Right ventricle myocardium inferior (tissue), 1 donor: ENCODE measurements around the gene ACTG2. TPM values are rescaled to one million over a fixed set of nuclear protein-coding genes. Genes with fewer than 3 reads are reported as not detected.

Experiments
- ATAC-seq: fragments of 200-7000 bp; cut with Tn5 transposase; one replicate; pipeline ENCODE4 v1.9.1; 2020; ENCODE audit warnings: mild to moderate bottlenecking, moderate library complexity
- DNase-seq: peaks from one replicate; pipeline ENCODE4 v3.0.0; 2021; ENCODE audit errors: missing footprints
- intact Hi-C: fragments of 100-400 bp; cut with DNase I; formaldehyde crosslinking; loops from one replicate; pipeline ENCODE4 v1.11.0; 2022
- total RNA-seq: library from RNA; stranded (reverse); fragmentation: NEBNext Ultra II Directional; extraction: Animal tissue kit (Norgen Biotek cat#: 25700); gene quantifications from one replicate; pipeline ENCODE4 v1.2.1, GENCODE V29; 2021
- donor health status: DM: no; HTN: yes; CAD: no; lungs with severe emphysema.

Gene ACTG2
- total RNA-seq, 1 donor from 2014 or later: 1.9 TPM

DNA sequence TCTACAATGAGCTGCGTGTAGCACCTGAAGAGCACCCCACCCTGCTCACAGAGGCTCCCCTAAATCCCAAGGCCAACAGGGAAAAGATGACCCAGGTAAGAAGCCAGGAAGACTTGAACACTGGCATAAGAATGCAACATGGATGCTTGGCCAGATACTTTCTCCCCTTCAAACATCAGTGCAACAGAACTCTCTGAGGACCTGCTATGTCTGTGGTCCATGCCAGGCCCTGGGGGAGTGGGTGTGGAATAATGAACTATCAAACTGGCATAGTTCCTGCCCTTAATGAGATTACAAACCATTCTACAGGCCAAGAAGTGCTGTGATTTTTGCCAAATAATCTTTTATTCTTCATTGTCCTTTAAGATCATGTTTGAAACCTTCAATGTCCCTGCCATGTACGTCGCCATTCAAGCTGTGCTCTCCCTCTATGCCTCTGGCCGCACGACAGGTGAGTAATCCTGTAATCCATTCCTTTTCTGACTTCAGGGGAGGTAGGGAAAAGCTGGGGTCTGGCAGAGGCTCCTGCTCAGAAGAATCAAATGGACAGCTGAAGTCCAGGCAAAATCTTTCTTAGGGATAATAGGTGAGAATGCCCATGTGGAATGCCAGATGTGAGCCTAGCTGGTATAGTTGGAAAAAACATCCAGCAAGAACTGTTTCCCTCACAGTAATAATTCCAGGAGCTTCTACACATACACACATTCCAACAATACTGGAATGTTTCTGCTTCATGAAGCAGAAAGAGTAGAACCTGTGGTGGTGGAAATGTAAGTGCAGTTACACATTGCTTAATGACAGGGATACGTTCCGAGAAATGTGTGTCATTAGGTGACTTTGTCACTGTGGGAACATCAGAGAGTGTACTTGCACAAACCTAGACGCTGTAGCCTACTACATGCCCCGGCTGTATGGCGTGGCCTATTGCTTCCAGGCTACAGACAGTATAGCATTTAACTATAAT is 16.2 kb downstream of the ACTG2 start:
- intact Hi-C loops: no loop called here
- DNase-seq (no peak), ATAC-seq (no peak)

DNA sequence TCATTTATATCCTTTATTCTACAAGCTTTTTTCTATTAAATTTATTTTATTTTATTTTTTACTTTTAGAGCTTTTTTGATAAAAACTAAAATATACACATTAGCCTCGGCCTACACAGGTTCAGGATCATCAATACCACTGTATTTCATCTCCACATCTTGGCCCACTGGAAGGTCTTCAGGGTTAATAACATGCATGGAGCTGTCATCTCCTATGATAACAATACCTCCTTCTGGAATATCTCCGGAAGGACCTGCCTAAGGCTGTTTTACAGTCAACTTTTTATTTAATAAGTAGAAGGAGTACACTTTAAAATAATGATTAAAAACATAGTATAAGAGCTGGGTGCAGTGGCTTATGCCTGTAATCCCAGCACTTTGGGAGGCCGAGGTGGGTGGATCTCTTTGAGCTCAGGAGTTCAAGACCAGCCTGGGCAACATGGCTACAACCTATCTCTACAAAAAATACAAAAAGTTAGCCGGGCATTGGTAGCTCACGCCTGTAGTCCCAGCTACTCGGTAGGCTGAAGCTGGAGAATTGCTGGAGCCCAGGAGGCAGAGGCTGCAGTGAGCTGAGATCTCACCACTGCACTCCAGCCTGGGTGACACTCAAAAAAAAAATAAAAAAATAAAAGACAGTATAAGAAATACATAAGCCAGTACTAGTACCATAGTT is 18.2 kb downstream of the ACTG2 start:
- intact Hi-C loops: no loop called here
- ATAC-seq: no peak
- no peak for DNase-seq

DNA sequence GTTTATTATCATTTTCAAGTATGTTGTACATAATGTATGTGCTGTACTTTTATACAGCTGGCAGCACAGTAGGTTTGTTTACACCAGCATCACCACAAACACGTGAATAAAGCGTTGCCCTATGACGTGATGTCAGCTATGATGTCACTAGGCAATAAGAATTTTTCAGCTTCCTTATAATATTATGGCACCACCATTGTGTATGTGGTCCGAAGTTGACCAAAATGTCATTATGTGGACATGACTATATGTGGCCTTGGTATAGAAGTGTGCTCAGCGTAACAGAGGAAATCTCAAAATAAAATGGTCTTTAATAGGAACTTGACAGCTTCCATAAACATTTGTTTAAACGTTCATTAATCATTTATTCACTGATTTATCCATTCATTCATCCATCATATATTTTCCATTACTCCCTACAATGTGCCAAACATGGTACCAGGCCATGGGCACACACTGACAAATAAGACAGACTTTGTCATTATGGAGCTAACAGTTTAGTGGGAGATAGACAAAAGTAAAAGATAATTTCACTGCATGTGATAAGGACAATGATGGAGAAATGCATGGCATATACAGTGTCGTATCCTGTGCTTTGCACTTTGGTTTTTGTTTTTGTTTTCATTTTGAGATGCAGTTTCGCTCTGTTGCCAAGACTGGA is 18.9 kb downstream of the ACTG2 start:
- ATAC-seq (no peak), DNase-seq (no peak)
- intact Hi-C loops: no loop called here

DNA sequence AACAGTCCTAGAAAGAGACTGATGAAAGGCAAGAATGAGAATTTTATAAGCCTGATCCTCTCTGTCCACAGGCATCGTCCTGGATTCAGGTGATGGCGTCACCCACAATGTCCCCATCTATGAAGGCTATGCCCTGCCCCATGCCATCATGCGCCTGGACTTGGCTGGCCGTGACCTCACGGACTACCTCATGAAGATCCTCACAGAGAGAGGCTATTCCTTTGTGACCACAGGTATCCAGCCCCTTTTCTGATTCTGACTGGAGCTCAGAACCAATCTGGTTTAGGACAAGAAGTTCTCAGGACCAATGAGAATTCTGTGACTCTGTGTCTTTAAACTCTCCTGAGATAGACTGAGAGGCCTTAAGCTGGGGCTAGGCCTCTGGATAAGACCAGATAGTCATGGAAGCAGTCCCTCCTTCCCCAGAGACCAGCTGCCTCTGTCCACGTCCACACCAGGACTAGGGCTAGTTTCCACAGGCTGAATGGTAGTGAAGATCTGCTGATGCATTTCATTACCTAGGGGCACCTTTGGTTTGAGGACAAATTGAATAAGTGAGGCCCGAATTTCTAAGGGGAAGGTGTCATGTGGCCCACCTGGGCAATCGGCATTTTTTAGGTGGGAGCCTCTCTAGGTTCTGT is 20.7 kb downstream of the ACTG2 start:
- ATAC-seq (no peak), DNase-seq (no peak)
- intact Hi-C loops: no loop called here

DNA sequence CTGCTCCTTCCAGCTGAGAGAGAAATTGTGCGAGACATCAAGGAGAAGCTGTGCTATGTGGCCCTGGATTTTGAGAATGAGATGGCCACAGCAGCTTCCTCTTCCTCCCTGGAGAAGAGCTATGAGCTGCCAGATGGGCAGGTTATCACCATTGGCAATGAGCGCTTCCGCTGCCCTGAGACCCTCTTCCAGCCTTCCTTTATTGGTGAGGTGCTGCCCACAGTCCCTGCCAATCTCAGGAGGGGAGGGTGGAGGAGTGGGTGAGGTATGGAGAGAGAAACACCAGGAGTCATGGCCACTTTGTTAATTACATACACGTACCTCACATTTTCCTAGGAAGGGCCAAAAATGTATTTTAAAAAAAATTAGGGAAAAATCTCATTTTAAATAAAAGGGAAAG is 21.9 kb downstream of the ACTG2 start:
- no peak for ATAC-seq
- intact Hi-C loops: no loop called here
- no peak for DNase-seq

DNA sequence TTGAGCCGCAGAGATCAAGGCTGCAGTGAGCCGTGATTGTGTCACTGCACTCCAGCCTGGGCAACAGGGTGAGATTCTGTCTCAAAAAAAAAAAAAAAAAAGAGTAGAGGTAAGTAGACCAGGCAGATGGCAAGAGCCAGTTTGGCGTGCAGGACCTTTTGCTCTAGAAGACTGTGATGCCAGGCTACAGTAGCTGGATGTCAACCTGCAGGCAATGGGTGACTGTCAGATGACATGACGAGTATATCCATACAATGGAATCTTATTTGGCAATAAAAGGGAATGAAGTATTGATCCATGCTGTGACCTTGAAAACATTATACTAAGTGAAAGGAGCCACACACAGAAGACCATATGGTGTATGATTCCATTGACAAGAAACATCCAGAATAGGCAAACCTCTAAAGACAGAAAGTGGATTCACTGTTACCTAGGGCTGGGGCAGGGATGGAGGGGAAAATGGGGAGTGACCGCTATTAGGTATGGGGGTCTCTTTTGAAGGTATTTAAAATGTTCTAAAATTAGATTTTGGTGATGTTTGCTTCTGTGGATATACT is 22.7 kb downstream of the ACTG2 start:
- ATAC-seq: no peak
- intact Hi-C loops: no loop called here
- DNase-seq: no peak

DNA sequence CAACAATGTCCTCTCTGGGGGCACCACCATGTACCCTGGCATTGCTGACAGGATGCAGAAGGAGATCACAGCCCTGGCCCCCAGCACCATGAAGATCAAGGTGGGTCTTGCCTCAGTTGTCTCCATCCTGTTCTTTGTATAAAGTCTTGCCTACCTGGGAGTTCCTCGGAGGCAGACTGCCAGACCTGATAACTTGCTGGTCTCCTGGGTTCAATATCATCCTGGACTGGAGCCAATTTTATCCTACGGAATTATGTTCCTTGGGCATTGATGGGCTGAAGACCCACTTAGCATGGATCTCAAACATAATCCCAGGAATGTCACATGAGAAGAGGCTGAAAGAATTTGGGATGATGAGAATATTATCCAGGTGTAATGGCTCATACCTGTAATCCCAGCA is 23.9 kb downstream of the ACTG2 start:
- ATAC-seq (no peak), DNase-seq (no peak)
- intact Hi-C loops: no loop called here

DNA sequence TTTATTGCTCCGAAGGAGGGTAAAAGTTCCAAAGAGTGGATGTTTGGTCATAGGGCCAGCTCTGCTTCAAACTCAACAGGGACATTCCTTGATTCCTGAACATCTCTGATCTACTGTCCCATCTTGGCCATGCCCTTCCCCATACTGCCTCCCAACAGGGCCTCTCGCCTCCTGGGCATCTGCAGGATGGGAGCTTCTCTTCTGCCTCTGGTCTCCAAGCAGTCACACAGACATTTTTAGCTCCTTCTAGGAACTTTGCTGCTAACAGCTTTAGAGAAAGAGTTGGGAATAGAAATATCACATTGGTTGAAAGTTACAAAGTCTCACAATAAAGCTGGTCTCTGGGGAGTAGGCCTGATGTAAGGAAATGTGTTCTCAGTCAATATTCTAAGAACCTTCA is 24.5 kb downstream of the ACTG2 start:
- intact Hi-C loops: no loop called here
- DNase-seq (no peak), ATAC-seq (no peak)

DNA sequence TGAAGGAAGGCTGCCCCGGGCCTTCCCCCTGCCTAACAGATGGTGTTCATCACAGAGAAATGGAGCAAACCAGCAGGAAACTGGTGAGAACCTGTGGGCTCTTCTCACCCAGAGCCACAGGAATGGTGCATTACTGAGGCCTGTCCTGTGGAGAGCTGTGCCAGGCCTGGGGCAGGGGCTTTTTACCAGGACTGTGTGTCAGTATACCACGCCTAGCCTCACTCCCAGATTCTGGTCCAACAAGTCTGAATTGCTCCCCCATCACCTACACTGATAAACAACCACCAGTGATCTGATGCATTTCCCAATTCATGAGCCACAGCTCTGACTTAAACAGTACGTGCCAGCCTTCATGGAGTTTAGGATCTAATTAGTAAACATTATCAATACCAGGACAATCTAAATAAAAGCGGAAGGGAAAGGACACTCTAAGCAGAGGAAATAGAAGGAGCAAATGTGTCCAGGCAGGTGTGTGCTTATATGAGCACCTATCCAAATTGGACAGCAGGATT is 24.9 kb downstream of the ACTG2 start:
- ATAC-seq: no peak
- no peak for DNase-seq
- intact Hi-C loops: no loop called here

DNA sequence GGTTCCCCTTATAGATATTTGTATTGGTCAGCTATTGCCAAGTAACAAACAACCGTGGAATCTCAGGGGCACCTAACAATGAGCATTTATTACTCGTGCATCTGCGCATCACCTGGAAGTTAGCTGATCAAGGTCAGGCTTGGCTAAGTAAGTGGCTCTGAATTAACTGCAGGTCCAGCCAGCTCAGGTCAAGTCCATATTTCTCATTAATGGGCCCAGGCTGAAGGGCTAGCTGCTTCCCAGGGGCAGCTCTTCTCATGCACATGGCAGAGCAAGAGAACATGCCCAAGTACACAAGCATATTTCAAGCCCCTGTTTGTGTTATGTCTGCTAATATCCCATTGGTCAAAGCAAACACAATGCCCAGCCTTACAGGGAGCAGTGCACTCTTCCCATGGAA is 26.0 kb downstream of the ACTG2 start:
- intact Hi-C loops: no loop called here
- DNase-seq (no peak), ATAC-seq (no peak)

DNA sequence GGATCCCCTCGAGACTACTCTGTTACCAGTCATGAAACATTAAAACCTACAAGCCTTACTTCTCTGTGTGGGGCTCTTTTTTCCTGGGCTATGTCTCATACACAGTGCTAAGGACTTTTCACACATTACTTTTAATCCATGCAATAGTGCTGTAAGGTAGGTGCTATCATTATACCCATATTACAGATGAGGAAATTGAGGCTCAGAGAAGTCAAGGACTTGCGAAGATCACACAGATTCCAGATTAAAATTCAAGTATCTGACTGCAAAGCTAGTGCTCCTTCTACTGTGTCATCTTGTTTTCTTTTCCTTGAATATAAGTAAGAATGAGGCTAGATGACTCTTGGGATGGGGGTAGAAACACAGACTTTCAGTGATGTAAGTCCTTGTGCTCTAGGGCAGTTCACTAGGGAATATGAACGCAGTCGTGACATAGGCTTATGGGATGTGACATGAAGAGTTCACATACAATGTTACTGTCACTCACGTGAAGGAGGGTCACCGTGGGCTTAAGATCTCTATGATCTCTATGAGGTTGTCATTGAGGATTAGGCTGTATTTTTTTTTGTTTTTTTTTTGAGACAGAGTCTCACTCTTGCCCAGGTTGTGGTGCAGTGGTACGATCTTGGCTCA is 26.9 kb downstream of the ACTG2 start:
- no peak for DNase-seq
- ATAC-seq: no peak
- intact Hi-C loops: loop anchor here (10.0 kb wide), 1 partner anchor 225 kb away; the partner anchor contains the start of gene BOLA3

DNA sequence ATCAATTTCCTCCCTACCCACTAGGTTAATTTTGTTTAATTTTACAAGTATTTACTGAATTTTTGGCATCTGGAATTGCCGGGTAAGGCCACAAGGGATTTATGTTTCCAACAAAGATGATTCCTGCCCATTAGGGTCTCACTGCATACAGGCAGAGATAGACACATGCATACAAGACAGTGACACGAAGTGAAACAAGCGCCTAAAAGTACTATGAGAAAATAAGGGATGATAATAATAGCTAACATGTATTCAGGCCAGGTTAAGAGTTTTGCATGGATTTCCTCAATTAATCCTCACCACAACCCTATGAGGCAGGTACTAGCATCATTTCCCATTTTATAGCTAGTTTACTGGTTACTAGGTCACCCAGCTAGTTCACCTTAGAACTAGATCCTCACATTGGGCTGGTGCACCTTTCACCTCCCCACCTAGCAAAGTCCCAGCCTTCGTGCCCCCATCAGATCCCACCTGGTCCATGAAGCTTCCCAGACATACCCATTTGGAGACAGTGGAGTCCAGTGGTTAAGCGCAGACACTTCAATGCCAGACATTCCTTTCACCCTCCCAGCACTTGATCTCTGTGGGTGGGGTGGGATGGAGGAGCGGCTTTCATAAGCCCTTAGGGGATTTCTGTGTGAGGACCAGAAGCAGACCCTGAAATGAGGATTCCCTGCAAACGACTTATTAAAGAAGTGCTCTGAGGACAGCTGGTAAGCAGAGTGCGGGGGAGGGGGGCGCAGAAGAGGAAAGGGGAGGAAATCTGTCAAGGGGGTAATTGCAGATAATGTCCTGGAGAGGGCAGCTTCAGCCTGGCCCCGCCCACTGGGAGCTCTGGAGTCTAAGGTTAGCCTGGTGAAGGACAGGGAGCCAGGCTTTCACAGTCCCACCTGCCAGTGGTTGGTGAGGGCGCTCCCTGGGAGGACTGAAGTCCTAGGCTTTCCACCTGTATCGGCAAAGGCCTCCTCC is 28.1 kb downstream of the ACTG2 start:
- ATAC-seq (peak; percentile 34), DNase-seq (peak; percentile 76)
- intact Hi-C loops: loop anchor here (10.0 kb wide), 1 partner anchor 224 kb away; the partner anchor contains the start of gene BOLA3

DNA sequence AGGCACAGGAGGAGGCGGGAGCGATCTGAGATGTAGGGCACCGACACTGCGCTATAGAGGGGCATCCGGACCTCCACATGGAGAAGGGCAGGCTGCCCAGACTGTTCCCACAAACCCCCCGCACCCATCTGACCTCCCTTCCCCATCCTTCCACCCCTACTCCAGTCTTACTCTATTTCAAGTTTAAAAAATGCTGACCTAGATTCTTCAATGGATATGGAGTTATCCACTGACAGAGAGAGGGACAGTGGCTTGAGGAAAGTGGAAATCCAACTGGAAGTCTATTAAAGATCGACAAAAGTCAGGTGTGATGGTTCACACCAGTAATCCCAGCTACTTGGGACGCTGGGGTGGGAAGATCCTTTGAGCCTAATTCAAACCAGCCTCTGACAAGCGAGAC is 28.8 kb downstream of the ACTG2 start:
- intact Hi-C loops: loop anchor here (10.0 kb wide), 1 partner anchor 223 kb away; the partner anchor contains the start of gene BOLA3
- ATAC-seq: no peak
- DNase-seq: no peak

DNA sequence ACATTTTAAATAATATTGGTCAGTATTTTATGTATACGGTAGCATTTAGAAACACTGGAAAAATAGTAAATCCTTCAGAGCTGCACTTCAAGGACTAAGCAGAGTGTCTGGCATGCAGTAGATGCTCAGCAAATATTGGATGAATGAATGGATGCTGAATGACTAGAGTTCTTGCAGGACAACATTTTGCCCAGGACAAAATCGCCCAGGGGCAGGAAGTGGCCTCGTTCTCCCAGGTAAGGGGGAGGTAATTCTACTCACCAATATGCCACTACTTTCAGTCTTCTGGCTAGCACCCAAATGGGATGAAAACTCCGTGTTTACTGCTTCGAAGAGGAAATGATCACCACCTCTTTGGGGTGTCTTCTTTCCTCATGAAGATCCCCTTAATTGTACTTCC is 29.9 kb downstream of the ACTG2 start:
- intact Hi-C loops: loop anchor here (10.0 kb wide), 1 partner anchor 222 kb away; the partner anchor contains the start of gene BOLA3
- DNase-seq (no peak), ATAC-seq (no peak)

DNA sequence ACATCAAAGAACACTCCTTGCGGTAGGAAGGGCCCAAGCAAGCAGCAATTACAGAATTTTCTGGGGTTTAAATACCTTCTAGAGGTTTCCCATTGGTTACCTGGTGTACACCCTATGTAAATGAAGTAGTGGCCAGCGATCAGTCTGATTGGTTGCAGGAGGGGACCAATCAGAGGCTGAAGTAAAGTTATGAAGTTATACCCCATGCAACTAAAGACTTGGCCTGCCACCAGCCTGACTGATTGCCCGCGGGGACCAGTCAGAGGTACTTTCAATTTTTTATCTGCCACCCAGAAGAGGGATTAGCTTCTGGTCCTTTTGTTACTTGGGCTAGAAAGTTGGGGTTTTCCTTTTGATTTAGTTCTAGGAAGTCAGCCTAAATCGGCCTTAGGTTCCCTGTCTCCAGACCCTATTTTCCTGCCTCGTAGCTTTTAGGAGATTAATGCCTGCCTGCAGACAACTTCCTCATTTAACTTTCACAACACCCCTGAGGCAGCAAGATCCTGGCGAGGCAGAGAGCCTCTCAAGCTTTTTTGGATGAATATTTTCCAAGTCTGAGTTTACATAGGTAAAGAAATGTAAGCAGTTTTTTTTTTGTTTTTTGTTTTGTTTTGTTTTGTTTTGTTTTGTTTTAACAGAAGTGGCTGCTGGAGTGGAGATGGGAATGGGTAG is 32.4 kb downstream of the ACTG2 start:
- DNase-seq (no peak), ATAC-seq (no peak)
- intact Hi-C loops: loop anchor here (5.0 to 10.0 kb wide), 4 partner anchors 53 to 220 kb away; partner anchors contain the start of genes BOLA3 and TET3

DNA sequence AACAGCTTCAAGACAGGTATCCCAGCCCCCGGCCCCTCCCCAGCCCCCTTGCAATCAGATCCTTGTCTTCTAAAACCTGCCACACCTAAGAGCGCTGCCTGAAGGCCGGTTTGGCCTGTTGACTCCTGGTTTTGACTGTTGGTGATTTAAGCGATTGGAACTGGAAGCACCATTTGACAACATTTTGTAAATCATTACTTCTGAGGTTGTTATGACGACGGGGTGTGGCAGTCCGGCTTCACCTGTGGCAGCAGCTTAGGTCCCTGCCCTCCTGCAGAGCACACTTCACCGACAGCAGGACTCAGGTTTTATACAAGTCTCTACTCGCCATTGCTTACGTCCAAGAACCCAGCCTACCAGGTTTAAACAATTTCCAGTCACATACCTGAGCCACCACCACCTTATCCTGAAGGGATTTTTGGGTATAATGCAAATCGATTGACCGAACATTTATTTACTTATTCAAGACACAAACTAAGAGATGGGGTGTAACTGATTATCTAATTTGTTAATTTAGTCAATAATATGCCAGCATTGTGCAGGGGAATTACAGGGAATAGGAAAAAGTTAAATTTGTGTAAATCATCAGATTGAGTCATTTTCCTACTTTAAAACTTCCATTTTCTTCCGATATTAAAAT is 33.2 kb downstream of the ACTG2 start:
- intact Hi-C loops: loop anchor here (5.0 to 10.0 kb wide), 4 partner anchors 54 to 219 kb away; partner anchors contain the start of genes BOLA3 and TET3
- ATAC-seq (no peak), DNase-seq (no peak)
